Osteocyte (in vitro differentiated cells): ENCODE data around the gene SIPA1L3. TPM values are rescaled to one million over a fixed set of nuclear protein-coding genes. Genes with fewer than 3 reads are reported as not detected.

Experiments used
- DNase-seq: peaks from one replicate; pipeline ENCODE4 v3.0.0; 2021; ENCODE audit warnings: mixed read lengths; ENCODE audit not compliant: unreplicated experiment; ENCODE audit errors: extremely low spot score
- H3K27ac Mint-ChIP-seq: one replicate; pipeline ENCODE4 v1.8.0; 2021; ENCODE audit warnings: mild to moderate bottlenecking, mixed read lengths; ENCODE audit not compliant: unreplicated experiment
- H3K27me3 Mint-ChIP-seq: one replicate; pipeline ENCODE4 v1.8.0; 2021; ENCODE audit warnings: mixed read lengths; ENCODE audit not compliant: unreplicated experiment
- H3K36me3 Mint-ChIP-seq: one replicate; pipeline ENCODE4 v1.8.0; 2021; ENCODE audit warnings: mixed read lengths; ENCODE audit not compliant: unreplicated experiment
- H3K4me1 Mint-ChIP-seq: one replicate; pipeline ENCODE4 v1.8.0; 2021; ENCODE audit warnings: mixed read lengths; ENCODE audit not compliant: unreplicated experiment
- H3K4me3 Mint-ChIP-seq: one replicate; pipeline ENCODE4 v1.8.0; 2021; ENCODE audit warnings: mild to moderate bottlenecking, moderate library complexity, mixed read lengths; ENCODE audit not compliant: unreplicated experiment
- H3K9me3 Mint-ChIP-seq: one replicate; pipeline ENCODE4 v1.8.0; 2021; ENCODE audit warnings: mixed read lengths; ENCODE audit not compliant: unreplicated experiment
- CTCF ChIP-seq: fragments of 200-600 bp; sonication (generic); IDR thresholded peaks from 2 replicates; pipeline ENCODE4 v1.5.0; 2021; ENCODE audit warnings: antibody characterized with exemption, mild to moderate bottlenecking, moderate library complexity
- total RNA-seq: library from RNA; stranded (reverse); gene quantifications from 2 replicates; pipeline ENCODE4 v1.2.1, GENCODE V29; 2021

SIPA1L3 gene
- total RNA-seq, 1 donor from 2014 or later = 27.1 TPM

- Mint-ChIP-seq H3K36me3 (peaks cover 38% of the 10 kb centered on the region), H3K9me3 (no peaks in the 10 kb centered on the region), H3K4me3 (no peak overlapping the region), H3K27ac (no peak overlapping the region), H3K27me3 (no peaks in the 10 kb centered on the region), H3K4me1 (no peaks in the 10 kb centered on the region)
- TF ChIP-seq CTCF = no peak
- no peak for DNase-seq
These were observed 255.1 kb downstream of the SIPA1L3 start for GRCh38 chr19:38162094-38162493.

- H3K4me1 Mint-ChIP-seq = no peaks in the 10 kb centered on the region
- peaks cover 38% of the 10 kb centered on the region for H3K36me3 Mint-ChIP-seq
- DNase-seq = no peak
- no peaks in the 10 kb centered on the region for H3K27me3 Mint-ChIP-seq
- H3K9me3 Mint-ChIP-seq = no peaks in the 10 kb centered on the region
- no peak overlapping the region for H3K27ac Mint-ChIP-seq
- no peak for TF ChIP-seq CTCF
- no peak overlapping the region for H3K4me3 Mint-ChIP-seq
These were observed 255.6 kb downstream of the SIPA1L3 start for GRCh38 chr19:38162632-38163031.

- Mint-ChIP-seq H3K9me3 (no peaks in the 10 kb centered on the region), H3K4me3 (no peak overlapping the region), H3K4me1 (no peaks in the 10 kb centered on the region), H3K36me3 (peaks cover 35% of the 10 kb centered on the region), H3K27ac (no peak overlapping the region), H3K27me3 (no peaks in the 10 kb centered on the region)
- no peak for TF ChIP-seq CTCF
- DNase-seq = no peak
These were observed 256.6 kb downstream of the SIPA1L3 start for GRCh38 chr19:38163419-38164290.

- DNase-seq = no peak
- Mint-ChIP-seq H3K4me1 (no peaks in the 10 kb centered on the region), H3K27ac (no peak overlapping the region), H3K27me3 (no peaks in the 10 kb centered on the region), H3K9me3 (no peaks in the 10 kb centered on the region), H3K36me3 (peaks cover 35% of the 10 kb centered on the region), H3K4me3 (no peak overlapping the region)
- no peak for TF ChIP-seq CTCF
These were observed 257.5 kb downstream of the SIPA1L3 start for GRCh38 chr19:38164526-38164925.

GRCh38 chr19:38165335-38165734 is 258.3 kb downstream of the SIPA1L3 start:
- Mint-ChIP-seq H3K27me3 (no peaks in the 10 kb centered on the region), H3K9me3 (no peaks in the 10 kb centered on the region), H3K36me3 (peaks cover 35% of the 10 kb centered on the region), H3K27ac (no peak overlapping the region), H3K4me3 (no peak overlapping the region), H3K4me1 (no peaks in the 10 kb centered on the region)
- TF ChIP-seq CTCF = no peak
- no peak for DNase-seq
